ENCODE measurements around the gene ZNF750.

The ZNF750 gene

DNA sequence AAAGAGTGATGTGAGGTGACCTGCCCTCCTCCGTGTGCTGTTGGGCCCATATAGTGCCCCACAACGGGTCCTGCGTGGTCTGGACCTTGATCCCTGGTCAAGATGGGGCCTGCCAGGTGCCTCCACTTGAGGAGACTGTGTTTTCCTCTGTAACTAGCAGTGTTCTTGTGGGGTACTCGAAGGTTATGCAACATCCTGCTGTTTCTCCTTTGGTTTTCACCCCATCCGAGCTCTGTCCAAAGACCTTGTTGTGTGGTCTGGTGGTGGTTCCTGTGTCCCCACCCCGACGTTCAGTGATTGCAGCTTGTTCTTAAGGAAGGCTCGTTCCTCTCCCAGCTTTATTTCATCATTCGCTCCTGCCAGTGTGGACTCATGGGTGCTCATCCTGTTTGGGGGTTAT is 38.7 kb upstream of the ZNF750 start:
- H3K4me3 ChIP-seq (ENCODE audit: low read depth, low read length) = no peak overlapping the region
- TF ChIP-seq, protein P1, sequence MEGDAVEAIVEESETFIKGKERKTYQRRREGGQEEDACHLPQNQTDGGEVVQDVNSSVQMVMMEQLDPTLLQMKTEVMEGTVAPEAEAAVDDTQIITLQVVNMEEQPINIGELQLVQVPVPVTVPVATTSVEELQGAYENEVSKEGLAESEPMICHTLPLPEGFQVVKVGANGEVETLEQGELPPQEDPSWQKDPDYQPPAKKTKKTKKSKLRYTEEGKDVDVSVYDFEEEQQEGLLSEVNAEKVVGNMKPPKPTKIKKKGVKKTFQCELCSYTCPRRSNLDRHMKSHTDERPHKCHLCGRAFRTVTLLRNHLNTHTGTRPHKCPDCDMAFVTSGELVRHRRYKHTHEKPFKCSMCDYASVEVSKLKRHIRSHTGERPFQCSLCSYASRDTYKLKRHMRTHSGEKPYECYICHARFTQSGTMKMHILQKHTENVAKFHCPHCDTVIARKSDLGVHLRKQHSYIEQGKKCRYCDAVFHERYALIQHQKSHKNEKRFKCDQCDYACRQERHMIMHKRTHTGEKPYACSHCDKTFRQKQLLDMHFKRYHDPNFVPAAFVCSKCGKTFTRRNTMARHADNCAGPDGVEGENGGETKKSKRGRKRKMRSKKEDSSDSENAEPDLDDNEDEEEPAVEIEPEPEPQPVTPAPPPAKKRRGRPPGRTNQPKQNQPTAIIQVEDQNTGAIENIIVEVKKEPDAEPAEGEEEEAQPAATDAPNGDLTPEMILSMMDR (IDR thresholded peaks at IDR 0.05; ENCODE audit: control insufficient read depth, extremely low read depth, insufficient read depth) = no peak
- DNase-seq (ENCODE audit: low read depth) = no peak

DNA sequence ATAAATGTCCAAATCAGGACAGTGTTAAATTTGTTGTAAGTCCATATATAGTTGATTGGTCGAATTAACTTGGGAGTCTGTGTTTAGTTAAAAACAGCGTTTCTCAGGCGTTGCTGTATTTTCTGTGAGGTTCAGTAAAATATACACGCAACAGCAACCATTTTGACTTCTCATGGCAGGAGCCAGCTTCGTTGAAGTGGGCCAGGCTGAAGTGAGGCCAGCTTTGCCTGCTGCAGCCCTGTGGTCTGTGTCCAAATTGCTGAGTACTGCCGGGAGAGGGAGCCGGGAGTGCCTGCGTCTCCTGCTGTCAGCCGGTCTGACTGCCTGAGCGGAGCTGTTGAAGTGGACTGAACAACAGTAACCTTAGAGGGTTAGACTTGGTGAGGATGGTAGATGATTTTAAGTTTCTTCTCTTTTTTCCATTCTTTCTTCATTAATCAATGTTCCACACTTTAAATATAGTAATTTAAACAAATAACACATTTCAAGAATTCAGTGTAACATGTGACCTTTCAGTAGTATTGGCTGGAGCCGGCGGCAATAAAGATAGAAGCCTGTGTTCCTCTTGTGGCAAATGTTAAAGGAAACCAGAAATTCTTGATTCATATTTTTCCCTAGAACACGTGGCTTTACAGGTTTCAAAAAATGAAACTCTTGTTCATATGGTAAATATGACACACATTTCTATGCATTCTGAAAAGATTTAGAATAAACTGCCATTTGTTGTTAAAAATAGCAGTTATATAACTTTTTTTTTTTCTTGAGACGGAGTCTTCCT is 37.0 kb upstream of the ZNF750 start:
- peak; percentile 82 for DNase-seq (ENCODE audit: low read depth)
- H3K4me3 ChIP-seq (ENCODE audit: low read depth, low read length) = no peak overlapping the region

DNA sequence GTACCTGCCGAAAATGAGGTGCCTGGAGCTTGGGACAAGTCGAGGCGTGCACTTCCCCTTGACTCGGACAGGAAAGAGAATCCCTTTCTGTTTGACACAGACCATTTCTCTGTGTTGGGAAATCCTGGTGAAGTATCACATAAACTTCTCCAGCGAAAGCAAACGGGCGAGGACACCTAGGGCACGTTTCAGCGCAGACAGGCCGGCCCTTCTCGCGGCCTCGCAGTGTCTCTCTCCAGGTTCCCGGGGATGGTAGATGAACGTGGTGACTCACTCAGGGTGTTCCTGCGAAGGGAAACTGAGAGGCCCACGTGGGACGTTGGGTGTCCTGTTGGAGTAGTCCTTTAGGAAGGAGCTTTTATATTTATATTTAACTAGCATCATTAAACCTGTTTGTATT is 36.3 kb upstream of the ZNF750 start:
- H3K4me3 ChIP-seq (ENCODE audit: low read depth, low read length) = peak overlapping the region; percentile 9; the same call in 1 of the 2 replicates
- peak; percentile 39 for DNase-seq (ENCODE audit: low read depth)
- TF ChIP-seq, protein P1 (IDR thresholded peaks at IDR 0.05; ENCODE audit: control insufficient read depth, extremely low read depth, insufficient read depth) = no peak

More for the DNA sequence above, 37.0 kb upstream of the ZNF750 start:
- TF ChIP-seq, protein P1 (IDR thresholded peaks at IDR 0.05; ENCODE audit: control insufficient read depth, extremely low read depth, insufficient read depth) = peak; percentile 69

DNA sequence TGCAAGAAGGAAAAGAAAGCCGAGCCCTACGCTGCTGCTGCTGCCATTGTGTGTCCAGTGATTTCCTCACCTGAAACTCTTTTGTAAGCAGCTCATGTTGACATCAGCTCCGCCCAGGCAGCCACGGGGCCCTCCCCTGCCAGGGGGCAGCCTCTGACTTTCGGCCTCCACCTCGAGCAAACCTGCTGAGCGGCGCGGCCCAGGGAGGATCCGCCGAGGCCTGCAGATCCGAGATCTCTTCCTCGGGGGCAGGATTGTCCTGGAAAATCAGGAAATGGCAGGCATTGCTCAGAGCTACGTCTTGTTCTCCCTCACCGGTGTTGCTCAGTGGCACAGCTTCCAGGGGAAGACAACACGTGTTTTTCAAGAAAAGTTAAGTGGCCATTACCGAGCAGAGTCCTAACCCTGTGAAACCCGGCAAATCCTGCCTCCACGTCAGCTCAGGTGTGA is 35.6 kb upstream of the ZNF750 start:
- H3K4me3 ChIP-seq (ENCODE audit: low read depth, low read length) = peak overlapping the region; percentile 9; the same call in 1 of the 2 replicates
- peak; percentile 63 for DNase-seq (ENCODE audit: low read depth)
- TF ChIP-seq, protein P1 (IDR thresholded peaks at IDR 0.05; ENCODE audit: control insufficient read depth, extremely low read depth, insufficient read depth) = no peak

DNA sequence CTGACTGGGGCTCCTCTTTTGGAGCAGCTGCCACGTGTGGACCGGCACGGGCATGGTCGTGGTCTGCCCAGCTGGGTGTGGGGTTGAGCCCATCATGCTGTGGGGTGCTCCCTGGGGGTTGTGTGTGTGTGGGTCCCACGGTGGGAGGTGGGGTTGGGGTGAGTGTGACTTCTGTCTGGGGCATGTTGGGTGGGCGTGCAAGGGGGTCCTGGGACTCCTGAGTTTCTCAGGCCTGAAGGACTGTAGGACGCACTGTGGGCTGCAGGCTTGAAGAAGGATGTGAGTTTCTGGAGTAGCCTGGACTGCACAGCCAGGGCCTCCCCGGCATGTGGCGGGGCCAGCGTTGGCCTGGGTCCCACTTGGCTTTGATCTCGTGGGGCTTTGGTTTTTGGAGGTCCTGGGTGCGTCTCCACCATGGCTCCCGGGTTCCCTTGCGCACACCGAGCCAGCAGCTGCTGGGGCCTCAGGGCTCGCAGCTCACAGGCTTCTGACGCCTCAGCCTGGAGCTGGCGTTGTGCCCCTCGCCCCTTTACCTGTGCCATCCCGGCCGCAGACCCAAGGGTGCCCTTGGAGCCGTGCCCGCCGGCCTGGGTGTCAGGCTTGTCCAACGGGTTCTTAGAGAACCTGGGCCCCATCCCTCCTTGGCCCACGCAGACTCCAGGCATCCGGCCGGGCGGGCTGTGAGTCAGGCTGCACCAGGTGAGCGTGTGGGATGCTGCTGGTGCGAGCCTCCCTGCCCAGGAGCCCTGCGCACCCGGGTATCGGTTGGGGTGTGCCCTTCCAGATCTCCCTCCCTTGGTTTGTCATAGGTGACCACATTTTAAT is 34.4 kb upstream of the ZNF750 start:
- no peak overlapping the region for H3K4me3 ChIP-seq (ENCODE audit: low read depth, low read length)
- DNase-seq (ENCODE audit: low read depth) = peak; percentile 50
- TF ChIP-seq, protein P1 (IDR thresholded peaks at IDR 0.05; ENCODE audit: control insufficient read depth, extremely low read depth, insufficient read depth) = no peak

DNA sequence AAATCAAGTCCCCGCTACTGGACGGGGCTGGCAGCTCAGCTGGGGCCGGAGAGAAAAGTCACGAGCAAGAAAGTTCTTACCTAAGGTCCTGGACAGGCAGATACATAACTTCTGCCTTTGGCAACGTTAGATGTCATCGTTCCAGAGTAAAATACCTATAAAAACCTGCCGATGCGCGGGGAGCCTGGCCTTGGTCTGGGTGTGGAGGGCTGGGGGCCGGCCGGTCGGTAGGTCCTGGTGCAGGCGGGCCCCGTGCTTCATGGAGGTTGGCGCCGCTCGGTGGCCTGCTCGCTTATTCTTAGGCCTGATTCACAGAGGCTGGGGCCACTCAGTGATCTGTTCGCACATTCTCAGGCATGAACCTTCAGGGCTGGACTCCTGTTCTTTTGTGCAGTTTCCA is 33.7 kb upstream of the ZNF750 start:
- no peak for DNase-seq (ENCODE audit: low read depth)
- no peak overlapping the region for H3K4me3 ChIP-seq (ENCODE audit: low read depth, low read length)
- TF ChIP-seq, protein P1 (IDR thresholded peaks at IDR 0.05; ENCODE audit: control insufficient read depth, extremely low read depth, insufficient read depth) = no peak

All from LNCaP clone FGC (cell line).